NCI-H128 (cell line): ENCODE data around the gene SMAD7.
A peak's percentile ranks its signal among the peaks of the same experiment; 100 is the strongest.

Experiments
- DNase-seq: peaks from one replicate; lab custom pipeline; 2025; ENCODE audit not compliant: unreplicated experiment; lab: John Stamatoyannopoulos, UW

Gene SMAD7

DNA sequence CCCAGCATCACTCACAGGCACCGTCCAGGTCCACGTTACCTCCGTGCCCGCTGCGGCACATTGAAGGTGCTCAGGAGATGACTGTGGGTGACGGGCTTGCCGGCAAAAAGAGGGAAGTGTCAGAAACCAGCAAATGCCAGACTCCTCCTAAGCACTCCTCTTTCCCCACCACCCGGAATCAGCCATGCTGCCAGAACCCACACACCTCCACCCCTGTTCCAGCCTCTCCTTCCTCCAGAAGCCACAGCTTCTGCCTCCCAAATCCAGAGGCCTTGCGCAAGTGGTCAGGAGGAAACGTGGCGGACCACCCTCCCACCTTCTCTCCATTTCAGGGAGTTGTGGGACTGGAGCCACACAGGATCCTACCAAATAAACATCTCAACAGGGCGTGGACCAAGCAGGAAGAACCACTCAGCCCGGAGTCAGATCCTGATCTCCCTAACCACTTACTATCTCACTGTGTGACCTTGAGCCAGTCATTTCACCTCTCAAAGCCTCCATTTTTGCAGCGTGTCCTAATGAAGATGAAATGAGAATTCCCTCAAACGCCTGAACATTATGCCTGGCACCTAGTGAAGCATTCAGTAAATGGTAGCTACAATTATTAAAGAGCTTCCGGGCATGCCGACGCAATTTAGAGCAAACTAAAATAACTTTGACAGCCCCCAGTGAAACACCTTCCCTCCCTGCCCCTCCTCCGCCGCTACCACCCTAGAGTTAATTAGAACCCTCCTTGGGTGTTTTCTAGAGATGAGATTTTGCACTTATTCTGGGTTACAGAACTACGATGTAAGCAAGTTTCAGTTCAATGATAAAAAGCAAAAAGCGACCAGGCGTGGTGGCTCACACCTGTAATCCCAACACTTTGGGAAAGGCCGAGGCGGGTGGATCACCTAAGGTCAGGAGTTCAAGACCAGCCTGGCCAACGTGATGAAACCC is 32.9 kb downstream of the SMAD7 start:
- no peak for DNase-seq

DNA sequence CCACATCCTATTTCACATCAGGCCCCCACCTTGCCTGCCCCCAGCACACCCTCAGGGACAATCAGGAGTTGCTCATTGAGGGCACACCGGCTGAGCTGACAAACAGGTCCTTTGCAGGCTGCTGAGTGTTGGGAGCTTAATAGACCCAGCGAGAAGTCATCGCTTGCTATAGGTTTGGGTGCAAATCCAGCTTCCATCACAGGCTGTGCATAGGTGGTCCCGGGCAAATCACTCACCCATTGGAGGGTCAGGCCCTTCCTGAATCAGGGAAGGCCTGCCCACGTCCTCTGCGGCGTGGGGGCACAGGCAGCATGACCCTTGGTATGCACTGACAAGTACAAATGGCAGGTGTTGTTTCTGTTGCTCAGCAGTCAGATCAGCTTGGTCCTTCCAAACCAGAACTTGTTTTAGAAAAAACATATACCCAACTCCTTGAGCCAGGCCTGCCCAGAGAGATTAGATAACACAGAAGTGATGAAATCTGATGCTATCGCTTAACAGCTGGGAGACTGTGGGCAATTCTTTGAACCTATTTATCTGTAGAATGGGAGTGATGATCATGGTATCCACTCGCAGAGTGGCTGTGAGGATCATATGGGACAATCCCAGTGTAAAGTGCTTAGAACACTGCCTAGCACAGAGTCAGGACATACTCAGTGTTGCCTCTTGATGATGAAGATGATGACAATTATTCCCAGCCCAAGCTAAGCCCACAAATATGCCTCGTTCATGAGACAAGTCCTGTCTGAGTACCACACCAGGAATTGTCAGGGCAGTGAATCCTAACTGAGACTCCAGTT is 34.9 kb downstream of the SMAD7 start:
- no peak for DNase-seq

DNA sequence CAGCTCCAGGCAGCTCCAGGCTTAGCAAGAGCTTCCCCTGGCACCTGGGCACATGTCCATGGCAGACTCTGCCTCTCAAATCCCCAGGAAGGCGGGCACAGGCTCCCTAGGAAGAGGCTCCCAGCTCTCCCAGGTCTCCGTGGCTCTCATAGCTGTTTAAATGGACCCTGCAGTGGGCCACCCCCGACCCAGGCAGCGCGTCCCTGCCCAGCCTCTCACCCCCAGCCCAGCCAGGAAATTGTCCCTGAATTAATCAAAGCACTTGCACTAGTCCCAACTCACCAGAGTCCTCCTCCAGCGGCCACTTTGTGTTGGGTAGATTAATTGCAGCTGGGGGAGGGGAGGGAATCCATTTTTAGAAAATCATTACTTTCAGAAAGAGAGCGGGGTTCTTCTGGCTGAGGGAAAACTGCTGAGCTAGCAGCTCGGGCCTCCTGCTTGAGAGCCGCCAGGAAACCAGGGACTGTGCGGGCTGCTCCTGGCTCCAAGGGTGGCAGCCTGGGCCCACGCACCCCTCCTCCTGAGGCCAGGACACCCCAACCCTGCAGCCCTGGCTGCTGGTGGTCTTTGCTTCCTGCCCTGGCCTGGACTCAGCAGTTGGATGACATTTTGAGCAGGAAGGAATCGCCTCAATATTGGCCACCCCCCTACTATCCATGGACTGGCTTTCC is 36.0 kb downstream of the SMAD7 start:
- no peak for DNase-seq

DNA sequence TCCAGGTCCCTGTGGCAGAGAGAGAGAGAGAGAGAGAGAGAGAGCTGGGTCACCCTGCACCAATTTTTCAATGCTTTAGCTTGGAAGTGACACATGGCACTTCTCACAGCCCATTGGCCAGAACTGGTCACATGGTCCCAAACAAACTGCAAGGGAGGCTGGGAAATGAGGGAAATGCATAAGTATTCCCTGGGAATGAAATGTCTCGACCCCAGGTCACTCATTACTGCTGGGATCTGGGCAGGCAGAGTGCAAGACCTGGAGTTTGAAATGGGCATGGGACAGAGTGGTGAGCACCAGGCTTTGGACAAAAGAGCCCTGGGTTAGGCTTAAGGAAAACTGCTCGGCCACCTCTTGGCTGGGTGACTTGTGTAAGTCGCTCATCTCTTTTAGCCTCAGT is 37.0 kb downstream of the SMAD7 start:
- no peak for DNase-seq

DNA sequence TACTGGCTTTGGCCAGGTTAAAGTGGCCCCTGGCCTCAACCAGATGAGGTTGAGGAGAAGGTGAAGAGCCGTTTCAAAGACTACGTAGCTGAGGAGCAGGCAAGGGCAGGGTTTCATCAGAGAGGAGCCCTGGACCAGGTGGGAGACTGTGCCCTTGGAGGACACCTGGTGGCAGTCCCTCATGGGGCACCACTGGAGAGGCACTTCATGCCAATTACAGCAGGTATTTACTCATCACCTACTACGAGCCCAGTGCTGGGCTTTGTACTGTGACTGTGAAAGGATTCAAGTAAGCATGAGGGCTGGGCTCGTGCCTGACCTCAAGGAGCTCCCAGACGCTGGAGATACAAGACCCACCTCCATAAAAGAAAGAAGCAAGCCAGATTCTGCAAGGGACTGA is 37.6 kb downstream of the SMAD7 start:
- no peak for DNase-seq

DNA sequence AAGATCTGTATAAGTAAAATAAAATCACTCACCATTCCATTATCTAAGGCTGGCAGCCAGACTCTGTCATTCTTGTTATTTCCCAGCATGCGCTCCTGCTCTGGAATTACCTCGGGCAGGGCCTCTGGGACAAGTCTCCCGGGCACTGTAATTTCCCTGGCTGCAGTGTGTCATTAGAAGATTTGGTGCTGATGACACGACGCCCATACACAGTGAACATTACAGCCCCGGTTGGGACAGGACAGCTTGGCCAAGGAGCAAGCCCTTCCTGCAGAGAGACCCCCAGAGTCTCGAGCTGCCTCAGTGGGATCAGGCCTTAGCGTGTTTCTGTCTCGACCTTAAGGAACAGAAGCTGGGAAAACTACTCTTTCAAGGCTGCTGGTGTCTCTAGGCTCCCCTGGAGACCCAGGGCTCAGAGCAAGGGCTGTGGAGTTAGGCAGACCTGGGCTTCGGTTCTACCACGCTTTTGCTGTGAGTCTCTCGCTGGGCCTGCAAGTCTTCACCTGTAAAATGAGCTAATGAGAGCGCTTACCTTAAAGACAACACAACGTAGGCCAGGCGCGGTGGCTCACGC is 39.7 kb downstream of the SMAD7 start:
- no peak for DNase-seq

DNA sequence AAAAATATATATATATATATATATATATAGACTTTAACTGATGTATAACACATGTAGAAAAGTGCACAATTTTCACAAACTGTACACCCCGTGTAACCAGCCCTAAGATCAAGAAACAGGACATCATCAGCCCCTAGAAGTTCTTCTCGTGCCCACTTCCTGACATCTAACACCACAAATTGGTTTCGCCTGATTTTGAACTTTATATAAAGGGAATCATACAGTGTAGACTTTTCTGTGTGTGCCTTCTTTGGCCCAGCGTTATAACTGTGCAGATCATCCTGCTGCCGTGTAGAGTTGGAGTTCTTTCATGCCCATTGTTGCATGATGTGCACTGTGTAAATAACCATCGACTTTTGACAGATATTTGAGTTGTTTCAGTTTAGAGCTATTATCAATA is 41.0 kb downstream of the SMAD7 start:
- DNase-seq, result no peak

DNA sequence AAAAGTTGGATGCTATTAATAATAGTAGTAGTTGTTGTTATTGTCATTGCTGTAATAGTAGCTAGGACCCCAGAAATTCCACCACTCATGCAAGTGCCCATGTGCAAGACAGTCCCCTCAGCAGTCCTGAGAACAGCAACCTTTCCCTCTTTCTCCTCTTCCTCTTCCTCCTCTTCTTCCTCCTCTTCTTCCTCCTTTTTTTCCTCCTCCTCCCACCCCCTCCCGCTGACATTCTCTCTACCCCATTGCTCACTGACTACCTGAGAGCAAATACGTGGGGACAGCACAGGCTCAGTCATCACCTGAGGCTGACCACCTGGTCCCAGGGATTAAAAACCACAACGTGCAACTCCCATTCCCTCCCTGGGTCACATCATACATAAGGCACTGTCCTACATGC is 41.8 kb downstream of the SMAD7 start:
- no peak for DNase-seq

DNA sequence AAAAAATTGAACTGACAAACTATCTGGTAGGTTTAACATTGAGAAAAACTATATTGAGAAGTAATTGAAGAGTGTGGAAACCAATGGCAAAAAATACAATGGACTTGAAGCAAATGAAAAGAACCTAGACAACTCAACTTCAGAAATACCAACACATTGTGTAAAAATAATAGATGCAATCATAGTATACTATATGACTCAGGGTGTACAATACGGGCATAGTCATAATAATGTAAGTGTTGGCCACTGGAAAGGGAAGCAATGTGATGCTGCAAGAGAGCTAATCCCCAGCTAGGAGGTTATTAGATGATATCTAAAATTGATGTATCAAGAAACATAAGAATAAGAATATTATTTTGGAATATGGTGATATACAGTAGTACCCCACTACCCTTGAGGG is 45.3 kb downstream of the SMAD7 start:
- DNase-seq, result no peak

DNA sequence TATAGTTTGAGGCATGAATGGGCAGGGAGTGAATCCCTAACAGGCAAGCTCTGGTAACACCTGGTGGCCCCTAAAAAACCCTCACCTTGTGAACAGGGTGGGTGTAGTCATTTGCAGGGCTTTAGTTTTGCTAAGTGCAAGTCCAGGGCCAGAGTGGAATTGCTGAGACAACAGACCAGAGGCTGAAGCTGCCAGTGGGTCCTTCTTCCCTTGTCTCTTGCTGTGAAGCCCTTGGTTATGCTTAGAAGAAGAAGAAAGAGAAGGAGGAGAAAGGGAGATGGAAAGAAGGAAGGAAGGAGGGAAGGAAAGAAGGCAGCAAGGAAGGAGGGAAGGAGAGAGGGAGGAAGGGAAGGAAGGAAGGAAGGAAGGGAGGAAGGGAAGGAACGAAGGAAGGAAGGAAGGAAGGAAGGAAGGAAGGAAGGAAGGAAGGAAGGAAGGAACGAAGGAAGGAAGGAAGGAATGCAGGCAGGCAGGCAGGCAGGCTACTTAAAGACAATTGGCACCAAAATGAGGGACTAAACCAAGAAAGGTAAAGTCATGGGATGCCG is 45.8 kb downstream of the SMAD7 start:
- no peak for DNase-seq

DNA sequence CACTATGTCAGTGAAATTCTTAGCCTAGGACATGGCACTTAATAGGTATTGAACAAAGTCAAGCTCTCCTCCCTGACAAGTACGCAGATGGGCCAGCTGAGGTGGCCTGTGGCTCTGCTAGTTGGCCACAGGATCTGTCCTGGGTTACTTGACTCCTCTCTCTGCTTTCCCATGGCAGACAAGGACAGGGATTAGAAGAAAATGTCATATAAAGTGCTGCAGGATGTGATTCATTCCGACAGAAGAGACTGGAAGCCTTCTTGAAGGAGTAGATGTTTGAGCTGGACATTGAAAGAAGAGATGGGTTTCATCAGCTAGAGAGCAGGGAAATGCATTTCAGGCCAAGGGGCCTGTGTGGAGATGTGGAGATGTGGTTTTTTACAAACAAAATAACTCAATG is 46.7 kb downstream of the SMAD7 start:
- DNase-seq, result no peak

DNA sequence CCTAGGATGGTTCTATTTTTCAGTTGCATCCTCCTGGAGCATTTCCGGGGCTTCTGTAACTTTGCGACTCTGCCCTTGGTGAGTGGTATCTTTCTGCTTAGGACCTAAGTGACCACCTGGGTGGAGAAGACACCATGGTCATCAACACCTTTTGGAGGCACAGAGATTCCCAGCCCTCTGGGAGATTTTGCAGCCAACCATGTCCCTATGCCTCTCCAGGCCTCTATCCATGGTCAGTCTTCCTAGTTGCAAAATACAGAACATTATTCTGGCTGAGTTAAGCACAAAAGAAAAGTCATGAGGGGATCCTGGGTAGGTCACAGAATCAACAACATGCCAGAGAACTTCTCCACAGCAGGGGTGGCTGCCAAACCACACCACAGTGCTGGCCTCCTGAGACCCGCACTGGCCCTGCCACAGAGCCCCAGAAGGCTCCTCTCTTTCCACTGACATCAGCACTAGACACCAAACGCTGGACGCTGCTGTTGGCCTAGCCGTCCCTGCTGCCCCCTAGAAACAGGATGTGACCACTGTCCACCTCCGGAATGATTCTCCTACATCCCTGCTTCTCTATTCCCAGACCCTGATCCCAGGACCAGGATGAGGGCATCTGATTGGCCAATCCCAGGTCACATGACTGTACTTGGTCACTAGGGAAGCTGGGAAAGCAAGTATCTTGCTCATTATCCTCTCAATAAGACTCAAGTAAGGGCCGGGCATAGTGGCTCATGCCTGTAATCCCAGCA is 47.7 kb downstream of the SMAD7 start:
- DNase-seq, result no peak

DNA sequence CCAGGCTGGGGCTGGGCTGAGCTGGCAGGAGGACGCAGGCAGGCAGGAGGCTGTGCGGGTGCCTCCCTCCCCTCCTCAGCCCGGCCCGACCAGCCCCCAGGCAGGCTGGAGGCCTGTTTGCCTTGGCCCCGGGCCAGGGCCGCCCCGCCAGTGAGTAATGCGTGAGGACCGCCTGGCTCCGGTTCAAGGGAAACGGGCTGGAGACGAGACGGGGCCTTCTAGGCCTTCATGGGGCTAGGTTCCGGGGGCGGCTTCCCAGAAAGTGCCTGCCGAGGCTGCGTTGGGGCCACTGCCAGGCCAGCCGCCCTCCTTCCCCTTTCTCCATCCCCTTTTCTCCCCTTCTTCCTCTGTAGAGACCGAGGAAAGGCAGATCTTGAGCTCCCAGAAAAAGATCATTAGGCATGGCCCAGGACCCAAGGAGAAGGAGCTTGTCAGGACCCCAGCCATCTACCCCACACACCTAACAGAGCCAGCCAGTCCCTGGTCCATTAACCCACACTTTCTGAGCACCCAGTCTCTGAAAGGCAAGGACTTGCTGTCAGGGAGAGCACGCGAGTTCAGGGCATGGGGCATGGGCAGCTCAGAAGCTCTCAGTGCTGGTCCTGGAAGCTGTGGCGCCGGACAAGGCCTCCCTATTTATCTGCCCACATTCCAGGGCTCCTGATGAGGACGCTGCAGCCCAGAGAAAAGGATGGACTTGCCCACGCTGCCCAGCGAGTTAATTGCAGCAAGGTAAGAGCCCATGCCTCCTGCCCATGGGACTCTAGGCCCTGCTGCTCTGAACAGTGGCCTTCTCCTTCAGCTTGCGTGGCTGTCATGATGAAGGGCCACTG is 48.5 kb downstream of the SMAD7 start:
- DNase-seq, result peak; percentile 20

DNA sequence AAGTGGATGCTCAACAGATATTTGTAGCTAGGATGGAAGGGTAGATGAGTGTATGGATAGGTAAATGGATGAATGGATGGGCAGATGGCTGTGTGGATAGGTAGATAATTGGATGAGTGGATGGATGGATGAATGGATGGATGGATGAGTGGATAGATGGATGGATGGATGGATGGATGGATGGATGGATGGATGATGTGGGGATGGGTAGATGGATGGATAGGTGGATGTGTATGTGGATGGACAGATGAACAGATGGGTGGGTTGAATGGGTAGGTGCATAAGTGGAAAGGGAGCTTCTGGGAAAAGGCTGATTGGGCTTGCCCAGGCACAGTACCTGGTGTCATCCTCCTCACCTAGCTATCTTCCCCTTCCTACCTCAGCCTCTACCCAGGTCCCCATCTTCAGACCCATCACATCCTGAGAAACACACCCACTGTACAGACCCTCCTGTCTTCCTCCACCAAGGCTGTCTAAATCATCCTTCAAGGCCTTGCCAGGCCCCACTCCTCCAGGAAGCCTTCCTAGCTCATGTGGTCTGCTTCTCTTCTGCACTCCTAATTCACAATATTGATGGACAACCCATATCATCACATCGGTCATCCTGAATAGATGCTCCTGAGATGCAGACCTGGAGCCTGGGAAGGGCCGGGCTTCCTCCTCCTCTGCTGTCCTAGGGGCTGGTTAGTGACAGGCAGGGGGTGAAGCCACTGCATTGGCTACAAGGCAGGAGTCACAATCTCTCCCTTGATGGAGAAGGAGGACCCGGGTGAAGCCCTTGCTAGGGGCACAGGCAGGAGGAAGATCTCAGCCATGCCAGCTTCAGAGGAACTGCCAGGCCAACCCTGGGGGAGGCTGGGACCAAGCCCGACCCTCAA is 49.4 kb downstream of the SMAD7 start:
- no peak for DNase-seq

DNA sequence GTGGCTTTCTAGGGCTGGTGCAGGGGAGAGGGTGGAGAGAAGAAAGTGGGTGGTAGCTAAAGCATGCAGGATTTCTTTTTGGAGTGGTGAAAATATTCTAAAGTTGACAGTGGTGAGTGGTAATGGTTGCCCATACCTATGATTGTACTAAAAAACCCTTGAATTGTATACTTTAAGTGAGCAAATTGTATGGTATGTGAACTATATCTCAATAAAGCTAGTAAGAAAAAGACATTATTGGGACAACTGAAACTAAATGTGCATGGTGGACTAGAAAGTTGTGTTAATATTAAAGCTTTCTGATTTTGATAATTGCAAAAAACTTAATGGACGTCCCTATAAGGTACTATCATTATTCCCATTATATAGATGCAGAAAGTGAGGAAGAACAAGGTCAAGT is 50.3 kb downstream of the SMAD7 start:
- DNase-seq, result no peak

DNA sequence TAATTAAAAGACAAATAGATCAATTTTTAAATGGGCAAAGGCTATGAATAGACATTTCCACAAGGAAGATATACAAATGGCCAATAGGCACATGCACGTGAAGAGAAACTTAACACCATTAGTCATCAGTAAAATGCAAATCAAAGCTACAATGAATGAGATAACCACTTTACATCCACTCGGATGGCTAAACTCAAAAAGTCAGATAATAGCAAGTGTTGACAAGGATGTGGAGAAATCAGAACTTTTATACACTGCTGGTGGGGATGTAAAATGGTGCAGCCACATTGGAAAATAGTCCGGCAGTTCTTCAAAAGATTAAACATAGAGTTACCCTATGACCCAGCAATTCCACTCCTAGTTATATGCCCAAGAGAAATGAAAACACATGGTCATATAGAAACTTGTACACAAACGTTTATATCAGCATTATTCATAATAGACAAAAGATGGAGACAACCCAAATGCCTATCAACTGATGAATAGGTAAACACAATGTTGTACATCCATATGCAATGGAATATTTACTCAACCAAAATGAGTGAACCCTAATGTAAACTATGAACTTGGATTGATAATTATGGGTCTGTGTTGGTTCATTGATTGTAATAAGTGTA is 51.1 kb downstream of the SMAD7 start:
- DNase-seq, result no peak

DNA sequence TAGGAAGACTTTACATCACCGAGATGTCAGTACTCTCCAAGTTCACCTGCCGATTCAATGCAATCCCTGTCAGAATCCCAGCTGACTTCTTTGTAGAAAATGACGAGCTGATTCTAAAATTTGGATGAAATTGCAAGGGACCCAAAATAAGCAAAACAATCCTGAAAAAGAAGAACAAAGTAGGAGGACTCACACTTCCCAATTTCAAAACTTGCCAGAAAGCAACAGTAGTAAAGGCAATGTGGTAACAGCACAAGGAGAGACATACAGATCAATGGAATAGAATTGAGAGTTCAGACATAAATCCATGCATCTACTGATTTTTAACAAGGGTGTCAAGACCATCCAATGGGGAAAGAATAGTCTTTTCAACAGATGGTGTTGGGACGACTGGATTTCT is 52.2 kb downstream of the SMAD7 start:
- DNase-seq, result no peak

DNA sequence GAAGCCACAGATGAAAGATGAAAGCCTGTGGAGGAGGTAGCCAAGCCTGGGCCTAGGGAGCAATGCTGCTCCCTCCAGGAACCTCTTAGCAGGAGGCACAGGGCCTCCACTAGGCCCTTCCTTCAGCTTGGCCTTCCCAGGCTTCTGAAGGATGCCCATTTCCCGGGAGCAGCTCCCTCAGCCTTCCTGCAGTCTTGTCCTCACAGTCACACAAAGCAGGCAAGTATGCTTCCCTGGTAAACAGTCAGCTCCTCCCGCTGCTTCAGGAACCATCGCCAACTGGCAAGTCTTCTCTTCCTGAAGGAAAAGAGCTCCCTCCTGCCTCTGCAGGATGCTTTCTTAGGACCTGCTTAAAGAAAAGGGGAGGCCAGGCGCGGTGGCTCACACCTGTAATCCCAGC is 53.2 kb downstream of the SMAD7 start:
- no peak for DNase-seq
